HCT116 (cell line): ENCODE data around the gene AKR7A3. TPM values are rescaled to one million over a fixed set of nuclear protein-coding genes. Genes with fewer than 3 reads are reported as not detected.
A peak's percentile ranks its signal among the peaks of the same experiment; 100 is the strongest.

Experiments used
- ATAC-seq: fragments of 200-7000 bp; cut with Tn5 transposase; 2 replicates; pipeline ENCODE4 v1.9.1; 2020; ENCODE audit warnings: mild to moderate bottlenecking, moderate library complexity
- BruUV-seq: library from RNA; stranded (reverse); fragments of 400-500 nt; replicated peaks from 2 replicates; lab custom pipeline; 2021; lab: Mats Ljungman, UMichigan
- CTCF ChIA-PET: fragments of 300-600 bp; sonication (Branson Sonifier 250); formaldehyde crosslinking; loops from one replicate; lab custom pipeline; 2021; ENCODE audit warnings: antibody characterized with exemption; lab: Charles Lee
- POLR2A ChIA-PET: fragments of 300-600, 350-600 bp; sonication (Branson Sonifier 250); formaldehyde crosslinking; loops from one replicate; lab custom pipeline; 2021; ENCODE audit warnings: antibody characterized with exemption; lab: Charles Lee
- RAD21 ChIA-PET, 2 experiments: fragments of 300-600 bp; sonication (Branson Sonifier 250); formaldehyde crosslinking; loops; one replicate each; lab custom pipeline; 2023; ENCODE audit warnings: low total read pairs in 2 of 2; ENCODE audit not compliant: uncharacterized antibody in 2 of 2, unreplicated experiment in 2 of 2, low non-redundant PET in 1 of 2; lab: Charles Lee
- DNase-seq: peaks from one replicate; pipeline ENCODE4 v3.0.0-alpha.2; 2010; ENCODE audit warnings: low read depth, low spot score
- H2AFZ ChIP-seq: fragments of 200-600 bp; shearing (Covaris generic), sonication (generic); 2 replicates; pipeline ENCODE4 v1.6.1; 2017; ENCODE audit warnings: low read depth, mixed run types, mixed read lengths, antibody characterized with exemption, low read length; ENCODE audit not compliant: poor library complexity, severe bottlenecking
- H3K27ac ChIP-seq: 2 replicates; pipeline ENCODE4 v1.5.1; 2012; ENCODE audit warnings: low read depth, low read length
- H3K27me3 ChIP-seq: fragments of 200-600 bp; sonication (generic); 2 replicates; pipeline ENCODE4 v1.6.1; 2016; ENCODE audit warnings: mixed run types, low read length, mixed read lengths; ENCODE audit not compliant: insufficient read depth
- H3K36me3 ChIP-seq, 2 experiments: fragments of 200-500 bp in 1 of 2; fragments of 200-600 bp in 1 of 2; sonication (Bioruptor generic) in 1 of 2; sonication (generic) in 1 of 2; 2 replicates each; pipeline versions ENCODE4 v1.5.1 to v1.6.1; 2014 to 2016; ENCODE audit warnings: low read length in 2 of 2, inconsistent platforms in 1 of 2, mixed read lengths in 1 of 2, mixed run types in 1 of 2; ENCODE audit not compliant: insufficient read depth in 2 of 2, control insufficient read depth in 1 of 2
- H3K4me1 ChIP-seq, 2 experiments: fragments of 200-600 bp in 1 of 2; sonication (generic) in 1 of 2; 2 replicates each; pipeline versions ENCODE4 v1.5.1 to v1.6.1; 2012 to 2017; ENCODE audit warnings: low read length in 2 of 2, inconsistent platforms in 1 of 2, mild to moderate bottlenecking in 1 of 2, mixed read lengths in 1 of 2, mixed run types in 1 of 2, moderate library complexity in 1 of 2; ENCODE audit not compliant: insufficient read depth in 2 of 2, control insufficient read depth in 1 of 2
- H3K4me2 ChIP-seq: fragments of 200-600 bp; sonication (generic); 2 replicates; pipeline ENCODE4 v1.6.1; 2017; ENCODE audit warnings: mixed run types, low read length, mixed read lengths
- H3K4me3 ChIP-seq, 2 experiments: fragments of 200-600 bp in 1 of 2; sonication (generic) in 1 of 2; replicated peaks in 1 of 2; 2 replicates each; pipeline ENCODE4 v1.5.1; 2011 to 2016; ENCODE audit warnings: low read length in 2 of 2, control low read depth in 1 of 2, low read depth in 1 of 2, mild to moderate bottlenecking in 1 of 2, mixed read lengths in 1 of 2, mixed run types in 1 of 2
- H3K79me2 ChIP-seq: fragments of 200-600 bp; sonication (generic); 2 replicates; pipeline ENCODE4 v1.6.1; 2017; ENCODE audit warnings: mild to moderate bottlenecking, mixed run types, low read length, moderate library complexity, mixed read lengths; ENCODE audit not compliant: insufficient read depth
- H3K9ac ChIP-seq: fragments of 200-600 bp; sonication (generic); 2 replicates; pipeline ENCODE4 v1.6.1; 2016; ENCODE audit warnings: low read length, mixed read lengths
- H3K9me2 ChIP-seq: fragments of 200-600 bp; sonication (generic), shearing (Covaris generic); 2 replicates; pipeline ENCODE4 v1.6.1; 2017; ENCODE audit warnings: mixed run types, mild to moderate bottlenecking, moderate library complexity; ENCODE audit not compliant: insufficient read depth
- H3K9me3 ChIP-seq, 2 experiments: fragments of 200-500 bp in 1 of 2; fragments of 200-600 bp in 1 of 2; sonication (Bioruptor generic) in 1 of 2; sonication (generic) in 1 of 2; 2 replicates each; pipeline ENCODE4 v1.6.1; 2014 to 2017; ENCODE audit warnings: low read length in 2 of 2, mixed read lengths in 2 of 2, inconsistent platforms in 1 of 2, low read depth in 1 of 2, mild to moderate bottlenecking in 1 of 2, mixed run types in 1 of 2, moderate library complexity in 1 of 2; ENCODE audit not compliant: control insufficient read depth in 1 of 2, insufficient read depth in 1 of 2
- H4K20me1 ChIP-seq: fragments of 200-600 bp; sonication (generic), shearing (Covaris generic); 2 replicates; pipeline ENCODE4 v1.6.1; 2017; ENCODE audit warnings: mixed run types, mild to moderate bottlenecking, moderate library complexity; ENCODE audit not compliant: insufficient read depth
- CBX3 ChIP-seq: IDR thresholded peaks from 2 replicates; pipeline ENCODE4 v1.6.1; 2012; ENCODE audit warnings: low read depth
- ELF1 ChIP-seq: IDR thresholded peaks from 2 replicates; pipeline ENCODE4 v1.6.1; 2012; ENCODE audit warnings: low read depth, borderline replicate concordance
- EZH2phosphoT487 ChIP-seq: fragments of 200-600 bp; IDR thresholded peaks from 2 replicates; pipeline ENCODE4 v1.6.1; 2018; ENCODE audit warnings: antibody characterized with exemption, borderline replicate concordance
- JUND ChIP-seq: IDR thresholded peaks from 2 replicates; pipeline ENCODE4 v1.6.1; 2012
- POLR2A ChIP-seq: IDR thresholded peaks from 2 replicates; pipeline ENCODE4 v1.7.0; 2011; ENCODE audit warnings: borderline replicate concordance; ENCODE audit not compliant: insufficient read depth, insufficient read length; ENCODE audit errors: extremely low read depth
- POLR2AphosphoS5 ChIP-seq: IDR thresholded peaks from 2 replicates; pipeline ENCODE4 v1.6.1; 2011; ENCODE audit warnings: mild to moderate bottlenecking, low read depth, low read length, moderate library complexity
- RAD21 ChIP-seq: IDR thresholded peaks from 2 replicates; pipeline ENCODE4 v1.6.1; 2012; ENCODE audit warnings: low read depth, mild to moderate bottlenecking
- REST ChIP-seq: IDR thresholded peaks from 2 replicates; pipeline ENCODE4 v1.6.1; 2012; ENCODE audit warnings: low read depth
- SIN3A ChIP-seq: IDR thresholded peaks from 2 replicates; pipeline ENCODE4 v1.6.1; 2012; ENCODE audit warnings: low read depth
- SP1 ChIP-seq: IDR thresholded peaks from 2 replicates; pipeline ENCODE4 v1.6.1; 2012; ENCODE audit warnings: low read depth
- TCF7L2 ChIP-seq: IDR thresholded peaks from 2 replicates; pipeline ENCODE4 v1.7.0; 2011; ENCODE audit warnings: borderline replicate concordance, inconsistent platforms; ENCODE audit not compliant: insufficient read depth, insufficient read length; ENCODE audit errors: extremely low read depth
- YY1 ChIP-seq: IDR thresholded peaks from 2 replicates; pipeline ENCODE4 v1.6.1; 2011; ENCODE audit warnings: low read length, low read depth, moderate library complexity, mild to moderate bottlenecking; ENCODE audit not compliant: insufficient replicate concordance; ENCODE audit errors: extremely low read depth
- ZFX ChIP-seq: fragments of 450-650 bp; IDR thresholded peaks from 2 replicates; pipeline ENCODE4 v1.6.1; 2017
- ZNF274 ChIP-seq: fragments of 200-500 bp; sonication (Bioruptor generic); IDR thresholded peaks from 2 replicates; pipeline ENCODE4 v1.6.1; 2014; ENCODE audit warnings: mild to moderate bottlenecking, low read depth, low read length, inconsistent platforms
- intact Hi-C: fragments of 100-400 bp; cut with micrococcal nuclease; formaldehyde crosslinking; loops from 2 replicates; pipeline ENCODE4 v1.10.0; 2022
- total RNA-seq: library from RNA; stranded (reverse); gene quantifications from one replicate; pipeline ENCODE4 v1.2.1, GENCODE V29; 2021; ENCODE audit not compliant: unreplicated experiment

The AKR7A3 gene
- total RNA-seq, 1 experiment from 2014 or later: 1.7 TPM

DNA sequence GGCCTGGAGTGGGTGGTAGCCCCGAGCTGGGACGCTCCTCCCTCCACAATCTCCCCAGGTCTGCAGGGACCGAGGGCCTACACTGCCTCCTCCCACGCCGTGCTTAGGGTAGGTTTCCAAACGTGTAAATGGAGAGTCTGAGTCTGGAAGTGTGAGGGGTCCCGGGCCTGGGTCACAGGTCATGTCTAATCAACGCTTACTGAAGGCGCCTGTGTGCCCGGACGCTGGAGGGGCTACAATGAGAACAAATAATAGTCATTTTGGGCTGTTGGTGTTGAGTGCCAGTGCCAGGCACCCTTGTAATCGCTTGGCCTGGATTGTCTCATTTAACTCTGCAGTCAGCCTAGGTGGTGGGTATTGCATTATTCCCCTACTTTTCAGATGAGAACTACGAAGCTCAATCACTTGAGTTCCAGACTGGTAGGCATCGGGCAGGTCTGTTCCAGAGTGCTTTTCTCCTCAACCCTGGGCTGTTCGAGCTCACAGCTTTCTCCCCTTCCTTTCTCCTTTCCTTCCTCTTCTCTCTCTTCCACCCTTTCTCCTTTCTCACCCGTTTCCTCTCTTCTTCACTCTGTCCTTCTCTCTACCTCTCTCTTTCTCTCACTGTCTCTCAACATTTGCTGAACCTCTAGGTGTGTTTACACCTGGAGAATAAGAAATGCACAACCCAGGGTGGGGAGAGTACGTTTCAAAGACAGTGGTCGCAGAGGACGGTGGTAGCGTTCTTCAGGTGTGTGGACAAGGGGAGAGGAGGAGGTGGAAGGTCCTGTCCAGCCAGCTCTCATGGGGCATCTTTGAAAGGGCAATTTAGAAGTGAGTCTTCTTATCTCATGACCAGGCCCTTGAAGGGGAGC is 24.4 kb upstream of the AKR7A3 start:
- ATAC-seq (peak; percentile 29), DNase-seq (no peak)
- Histone ChIP-seq H3K79me2 (peaks cover 33% of the 10 kb centered on the region), H3K4me3 (peak overlapping the region; percentile 74 to 88), H3K9me2 (no peaks in the 10 kb centered on the region), H3K4me1 (peaks cover 18 to 47% of the 10 kb centered on the region in 2 experiments; a peak in 3 of 4 replicates), H3K36me3 (peaks cover 0 to 3% of the 10 kb centered on the region in 2 experiments; a peak in 2 of 4 replicates), H4K20me1 (no peaks in the 10 kb centered on the region), H3K4me2 (peak overlapping the region; percentile 100), H3K27ac (peak overlapping the region; percentile 82), H3K9ac (peak overlapping the region; percentile 97), H2AFZ (no peak overlapping the region), H3K27me3 (no peaks in the 10 kb centered on the region), H3K9me3 (no peaks in the 10 kb centered on the region)
- CTCF ChIA-PET: interaction anchor here (1.1 kb wide), 1 partner anchor 341 kb away, joined by 5 read pairs; no protein-coding TSS in a partner anchor
- RAD21 ChIA-PET: interaction anchor here in 1 of 2 experiments (0.7 kb wide), 1 partner anchor 334 kb away, joined by 3 read pairs; no protein-coding TSS in a partner anchor
- TF ChIP-seq ZFX: 0 out of 2 replicates have a peak, but pooled peaks have one; percentile 3
- TF ChIP-seq ELF1: no peak
- POLR2A ChIA-PET: no interaction called here
- BruUV-seq: TSS peak; percentile 63
- intact Hi-C loops: no loop called here

DNA sequence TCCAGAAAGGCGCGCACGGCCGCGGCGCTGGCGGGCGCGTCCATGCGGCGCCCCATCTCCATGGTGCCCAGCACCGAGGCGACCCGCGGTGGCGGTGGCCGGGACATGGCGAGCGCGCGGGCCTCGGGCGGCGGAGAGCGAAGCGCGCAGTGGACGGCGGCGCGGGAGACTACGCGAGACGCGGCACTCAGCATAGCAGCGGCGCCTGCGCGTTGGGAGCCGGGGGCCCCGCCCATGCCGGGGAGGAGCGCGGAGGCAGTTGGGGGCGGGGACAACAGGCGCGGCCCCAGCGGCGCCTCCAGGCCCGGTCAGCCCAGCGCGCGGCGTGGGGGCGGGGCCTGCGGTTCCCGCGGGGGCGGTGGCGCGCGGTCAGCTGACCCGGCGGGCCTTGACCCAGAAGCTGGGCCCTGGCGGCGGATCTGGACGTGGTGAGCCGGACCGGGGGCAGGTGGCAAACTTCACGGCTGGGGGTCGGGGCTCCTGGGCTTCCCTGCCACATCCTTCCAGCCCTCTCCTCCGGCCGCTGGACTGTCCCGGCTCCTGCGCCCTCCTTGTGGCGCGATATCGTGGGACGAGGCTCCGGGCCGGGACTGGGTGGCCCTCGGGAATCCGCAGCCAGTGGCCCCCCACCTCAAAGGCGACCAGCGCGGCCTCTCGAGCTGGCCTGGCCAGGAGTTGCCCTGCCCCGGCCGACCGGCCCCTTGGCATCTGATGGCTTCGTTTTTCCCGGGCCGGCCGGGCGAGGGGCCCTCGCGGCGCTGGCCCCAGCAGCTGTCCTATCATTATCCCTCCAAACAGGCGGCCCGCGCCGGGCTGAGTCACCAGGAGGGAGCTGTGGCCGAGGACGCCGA is 23.6 kb upstream of the AKR7A3 start, which contains the start of the genes AKR7A2 and SLC66A1:
TSS of gene AKR7A2 (minus strand) at position 214 of the 851 bp plus-strand sequence. CDS start at position 194, 20 bp downstream.
TSS of gene SLC66A1 (plus strand) at position 396 of the 851 bp plus-strand sequence. CDS start 5,352 bp downstream, outside the sequence.
- H3K9me3 ChIP-seq: no peaks in the 10 kb centered on the region
- peaks cover 33% of the 10 kb centered on the region for H3K79me2 ChIP-seq
- H3K4me2 ChIP-seq: peak within 1 kb of the TSS; percentile 100
- CTCF ChIA-PET: interaction anchor here (1.1 kb wide), 1 partner anchor 342 kb away, joined by 5 read pairs; no protein-coding TSS in a partner anchor
- H3K9ac ChIP-seq: peak within 1 kb of the TSS; percentile 97
- H3K4me3 ChIP-seq: peak within 1 kb of the TSS; percentile 87 to 88
- no TSS peak for BruUV-seq
- peak within 1 kb of the TSS; percentile 82 for H3K27ac ChIP-seq
- intact Hi-C loops: no loop called here
- RAD21 ChIA-PET: interaction anchor here in 1 of 2 experiments (0.7 kb wide), 1 partner anchor 335 kb away, joined by 3 read pairs; no protein-coding TSS in a partner anchor
- ATAC-seq: peak; percentile 90
- no peaks in the 10 kb centered on the region for H3K27me3 ChIP-seq
- peaks cover 0 to 10% of the 10 kb centered on the region in 2 experiments; a peak in 3 of 4 replicates for H3K36me3 ChIP-seq
- H4K20me1 ChIP-seq: no peaks in the 10 kb centered on the region
- peaks cover 18 to 47% of the 10 kb centered on the region in 2 experiments; a peak in 3 of 4 replicates for H3K4me1 ChIP-seq
- no peak within 1 kb of the TSS for H2AFZ ChIP-seq
- POLR2A ChIA-PET: no interaction called here
- peak; percentile 73 for DNase-seq
- H3K9me2 ChIP-seq: no peaks in the 10 kb centered on the region
- TF ChIP-seq POLR2A: peak; percentile 91
- TF ChIP-seq CBX3: no peak
- peak; percentile 71 for TF ChIP-seq SIN3A
- peak; percentile 95 for TF ChIP-seq POLR2AphosphoS5
- no peak for TF ChIP-seq TCF7L2
- TF ChIP-seq ZNF274: no peak
- peak; percentile 52 for TF ChIP-seq YY1
- peak; percentile 4; the same call in 1 of the 2 replicates for TF ChIP-seq SP1
- TF ChIP-seq RAD21: no peak
- TF ChIP-seq EZH2phosphoT487: no peak
- TF ChIP-seq JUND: no peak
- no peak for TF ChIP-seq REST
